ENCODE measurements around the gene ZDHHC5.

The ZDHHC5 gene

GRCh38 chr11:57709802-57710367, 42.0 kb downstream of the ZDHHC5 start:
- Histone ChIP-seq H3K4me3 (ENCODE audit: low read length) (peak overlapping the region; percentile 16; the same call in 1 of the 2 replicates), H2AFZ (ENCODE audit: low read depth, low read length) (no peak overlapping the region), H3K9me3 (ENCODE audit: insufficient read depth, low read length) (no peaks in the 10 kb centered on the region), H3K27me3 (ENCODE audit: low read depth, low read length) (no peaks in the 10 kb centered on the region), H3K36me3 (replicated peaks; ENCODE audit: low read depth, low read length) (peaks cover 15% of the 10 kb centered on the region), H4K20me1 (ENCODE audit: insufficient read depth, low read length) (no peaks in the 10 kb centered on the region; the same call in 1 of the 2 replicates), H3K4me1 (ENCODE audit: low read length) (peaks cover 32% of the 10 kb centered on the region), H3K9ac (ENCODE audit: low read length) (no peak overlapping the region), H3K27ac (ENCODE audit: low read length) (peak overlapping the region; percentile 39), H3K79me2 (ENCODE audit: low read length) (peaks cover 53% of the 10 kb centered on the region), H3K4me2 (ENCODE audit: low read length) (peak overlapping the region; percentile 57)
- TF ChIP-seq CTCF (IDR thresholded peaks at IDR 0.05; ENCODE audit: low read depth, low read length) = no peak

GRCh38 chr11:57711414-57712255, 43.7 kb downstream of the ZDHHC5 start, which contains the start of gene MED19:
MED19 (minus strand) TSS chr11:57712215; CDS start chr11:57712179, 36 bp downstream.
- Histone ChIP-seq H3K79me2 (ENCODE audit: low read length) (peaks cover 61% of the 10 kb centered on the region), H2AFZ (ENCODE audit: low read depth, low read length) (peak within 1 kb of the TSS; percentile 81), H3K9me3 (ENCODE audit: insufficient read depth, low read length) (no peaks in the 10 kb centered on the region), H3K27me3 (ENCODE audit: low read depth, low read length) (no peaks in the 10 kb centered on the region), H3K4me1 (ENCODE audit: low read length) (peaks cover 32% of the 10 kb centered on the region), H4K20me1 (ENCODE audit: insufficient read depth, low read length) (no peaks in the 10 kb centered on the region; the same call in 1 of the 2 replicates), H3K4me2 (ENCODE audit: low read length) (peak within 1 kb of the TSS; percentile 98), H3K4me3 (ENCODE audit: low read length) (peak within 1 kb of the TSS; percentile 91), H3K36me3 (replicated peaks; ENCODE audit: low read depth, low read length) (peaks cover 15% of the 10 kb centered on the region), H3K9ac (ENCODE audit: low read length) (peak within 1 kb of the TSS; percentile 93), H3K27ac (ENCODE audit: low read length) (peak within 1 kb of the TSS; percentile 81)
- no peak for TF ChIP-seq CTCF (IDR thresholded peaks at IDR 0.05; ENCODE audit: low read depth, low read length)
- no peak for TF ChIP-seq EZH2phosphoT487 (IDR thresholded peaks at IDR 0.05; ENCODE audit: low read depth)

GRCh38 chr11:57712256-57713150, 44.6 kb downstream of the ZDHHC5 start, which contains the start of gene TMX2:
TMX2 (plus strand) TSS chr11:57712593; CDS start chr11:57712619, 26 bp downstream.
- peak within 1 kb of the TSS; percentile 81 for H2AFZ ChIP-seq (ENCODE audit: low read depth, low read length)
- peak within 1 kb of the TSS; percentile 93 for H3K9ac ChIP-seq (ENCODE audit: low read length)
- no peaks in the 10 kb centered on the region for H3K9me3 ChIP-seq (ENCODE audit: insufficient read depth, low read length)
- H4K20me1 ChIP-seq (ENCODE audit: insufficient read depth, low read length) = no peaks in the 10 kb centered on the region; the same call in 1 of the 2 replicates
- peak within 1 kb of the TSS; percentile 98 for H3K4me2 ChIP-seq (ENCODE audit: low read length)
- peak within 1 kb of the TSS; percentile 81 for H3K27ac ChIP-seq (ENCODE audit: low read length)
- H3K4me1 ChIP-seq (ENCODE audit: low read length) = peaks cover 32% of the 10 kb centered on the region
- H3K79me2 ChIP-seq (ENCODE audit: low read length) = peaks cover 60% of the 10 kb centered on the region
- TF ChIP-seq EZH2phosphoT487 (IDR thresholded peaks at IDR 0.05; ENCODE audit: low read depth) (no peak), CTCF (IDR thresholded peaks at IDR 0.05; ENCODE audit: low read depth, low read length) (no peak)
- H3K27me3 ChIP-seq (ENCODE audit: low read depth, low read length) = no peaks in the 10 kb centered on the region
- H3K36me3 ChIP-seq (replicated peaks; ENCODE audit: low read depth, low read length) = peaks cover 15% of the 10 kb centered on the region
- H3K4me3 ChIP-seq (ENCODE audit: low read length) = peak within 1 kb of the TSS; percentile 91

Measured in OCI-LY3 (cell line).